ENCODE data around the gene GCGR. TPM values are rescaled to one million over a fixed set of nuclear protein-coding genes. Genes with fewer than 3 reads are reported as not detected.

GCGR gene
- total RNA-seq, 2 experiments from 2014 or later: not detected

GRCh38 chr17:81846743-81847689 is 43.1 kb downstream of the GCGR start:
- Mint-ChIP-seq H3K9me3 (no peaks in the 10 kb centered on the region), H3K4me1 (no peaks in the 10 kb centered on the region), H3K4me3 (no peak overlapping the region), H3K27ac (no peak overlapping the region), H3K36me3 (peaks cover 20% of the 10 kb centered on the region), H3K27me3 (no peaks in the 10 kb centered on the region)
- DNase-seq: no peak

GRCh38 chr17:81849457-81849856 is 45.5 kb downstream of the GCGR start:
- DNase-seq: no peak
- H3K27me3 Mint-ChIP-seq: no peaks in the 10 kb centered on the region
- H3K9me3 Mint-ChIP-seq: no peaks in the 10 kb centered on the region
- H3K4me1 Mint-ChIP-seq: no peaks in the 10 kb centered on the region
- no peak overlapping the region for H3K4me3 Mint-ChIP-seq
- H3K36me3 Mint-ChIP-seq: peaks cover 24% of the 10 kb centered on the region
- no peak overlapping the region for H3K27ac Mint-ChIP-seq

GRCh38 chr17:81851423-81851822 is 47.5 kb downstream of the GCGR start:
- no peaks in the 10 kb centered on the region for H3K27me3 Mint-ChIP-seq
- H3K36me3 Mint-ChIP-seq: peaks cover 22% of the 10 kb centered on the region
- peaks cover 5% of the 10 kb centered on the region for H3K4me1 Mint-ChIP-seq
- no peak for DNase-seq
- no peak overlapping the region for H3K4me3 Mint-ChIP-seq
- H3K9me3 Mint-ChIP-seq: no peaks in the 10 kb centered on the region
- H3K27ac Mint-ChIP-seq: no peak overlapping the region

GRCh38 chr17:81852237-81852636 is 48.3 kb downstream of the GCGR start:
- H3K9me3 Mint-ChIP-seq: no peaks in the 10 kb centered on the region
- no peak for DNase-seq
- H3K27ac Mint-ChIP-seq: no peak overlapping the region
- H3K4me1 Mint-ChIP-seq: peaks cover 5% of the 10 kb centered on the region
- H3K27me3 Mint-ChIP-seq: no peaks in the 10 kb centered on the region
- no peak overlapping the region for H3K4me3 Mint-ChIP-seq
- peaks cover 25% of the 10 kb centered on the region for H3K36me3 Mint-ChIP-seq

- no peaks in the 10 kb centered on the region for H3K27me3 Mint-ChIP-seq
- no peaks in the 10 kb centered on the region for H3K9me3 Mint-ChIP-seq
- peaks cover 19% of the 10 kb centered on the region for H3K4me1 Mint-ChIP-seq
- DNase-seq: no peak
- peaks cover 46% of the 10 kb centered on the region for H3K36me3 Mint-ChIP-seq
- H3K27ac Mint-ChIP-seq: no peak overlapping the region
- no peak overlapping the region for H3K4me3 Mint-ChIP-seq
Observed at GRCh38 chr17:81854974-81855774, 51.2 kb downstream of the GCGR start.

GRCh38 chr17:81858170-81858966 is 54.4 kb downstream of the GCGR start:
- Mint-ChIP-seq H3K4me3 (peak overlapping the region; percentile 97), H3K36me3 (peaks cover 53% of the 10 kb centered on the region), H3K9me3 (no peaks in the 10 kb centered on the region), H3K4me1 (peaks cover 28% of the 10 kb centered on the region), H3K27ac (peak overlapping the region; percentile 83), H3K27me3 (no peaks in the 10 kb centered on the region)
- DNase-seq: no peak

GRCh38 chr17:81858967-81859905 is 55.3 kb downstream of the GCGR start:
- no peaks in the 10 kb centered on the region for H3K9me3 Mint-ChIP-seq
- H3K4me3 Mint-ChIP-seq: peak overlapping the region; percentile 97
- no peaks in the 10 kb centered on the region for H3K27me3 Mint-ChIP-seq
- H3K4me1 Mint-ChIP-seq: peaks cover 36% of the 10 kb centered on the region
- peak overlapping the region; percentile 83 for H3K27ac Mint-ChIP-seq
- H3K36me3 Mint-ChIP-seq: peaks cover 52% of the 10 kb centered on the region
- DNase-seq: no peak

- Mint-ChIP-seq H3K4me1 (peaks cover 41% of the 10 kb centered on the region), H3K27ac (peak within 1 kb of the TSS; percentile 97), H3K9me3 (no peaks in the 10 kb centered on the region), H3K27me3 (no peaks in the 10 kb centered on the region), H3K4me3 (peak within 1 kb of the TSS; percentile 97), H3K36me3 (peaks cover 51% of the 10 kb centered on the region)
- DNase-seq: no peak
Observed at GRCh38 chr17:81859906-81860755, 56.2 kb downstream of the GCGR start, which contains the start of gene P4HB. Gene P4HB (minus strand): TSS chr17:81860535. CDS start chr17:81860471, 64 bp downstream.

GRCh38 chr17:81860756-81861568 is 57.0 kb downstream of the GCGR start:
- DNase-seq: peak; percentile 99
- Mint-ChIP-seq H3K4me3 (peak overlapping the region; percentile 96), H3K9me3 (no peaks in the 10 kb centered on the region), H3K27ac (peak overlapping the region; percentile 97), H3K36me3 (peaks cover 53% of the 10 kb centered on the region), H3K27me3 (no peaks in the 10 kb centered on the region), H3K4me1 (peaks cover 43% of the 10 kb centered on the region)

GRCh38 chr17:81863123-81863675 is 59.2 kb downstream of the GCGR start:
- Mint-ChIP-seq H3K36me3 (peaks cover 42% of the 10 kb centered on the region), H3K4me1 (peaks cover 47% of the 10 kb centered on the region), H3K27me3 (no peaks in the 10 kb centered on the region), H3K27ac (peak overlapping the region; percentile 69), H3K4me3 (peak overlapping the region; percentile 86), H3K9me3 (no peaks in the 10 kb centered on the region)
- DNase-seq: no peak

All from activated naive CD8-positive, alpha-beta T cell treated with anti-CD3 and anti-CD28 coated beads for 36 hours (primary cell).